H1 (cell line): ENCODE measurements around the gene DCTD. TPM values are rescaled to one million over a fixed set of nuclear protein-coding genes. Genes with fewer than 3 reads are reported as not detected.

Experiments
- CTCF ChIA-PET: fragments of 300-600 bp; sonication (Branson Sonifier 250); formaldehyde crosslinking; loops from one replicate; lab custom pipeline; 2021; ENCODE audit not compliant: partially characterized antibody; lab: Charles Lee
- POLR2A ChIA-PET: fragments of 300-600 bp; sonication (Branson Sonifier 250); formaldehyde crosslinking; loops from one replicate; lab custom pipeline; 2021; ENCODE audit warnings: inconsistent platforms; ENCODE audit not compliant: partially characterized antibody; lab: Charles Lee
- DNase-seq, 2 experiments: peaks; one replicate each; pipeline versions ENCODE4 v3.0.0 to v3.0.0-alpha.2; 2010 to 2022; ENCODE audit warnings: low spot score in 2 of 2, low read depth in 1 of 2, mixed read lengths in 1 of 2
- FAIRE-seq: peaks from 2 replicates; lab custom pipeline; 2011; peaks lifted over from hg19 to GRCh38; lab: Jason Lieb, UNC
- H2AFZ ChIP-seq: 2 replicates; pipeline ENCODE4 v1.8.1; 2012; ENCODE audit warnings: low read length, inconsistent platforms
- H2AK5ac ChIP-seq: 2 replicates; pipeline ENCODE4 v1.6.1; 2013; ENCODE audit warnings: low read depth, low read length
- H2BK120ac ChIP-seq: replicated peaks from 2 replicates; pipeline ENCODE3; 2013; ENCODE audit warnings: low read depth, low read length, inconsistent platforms
- H2BK12ac ChIP-seq: 2 replicates; pipeline ENCODE4 v1.6.1; 2013; ENCODE audit warnings: low read depth, low read length
- H2BK15ac ChIP-seq: 2 replicates; pipeline ENCODE4 v1.6.1; 2013; ENCODE audit warnings: low read length
- H2BK20ac ChIP-seq: 2 replicates; pipeline ENCODE4 v1.6.1; 2013; ENCODE audit warnings: low read length
- H2BK5ac ChIP-seq: 2 replicates; pipeline ENCODE4 v1.6.1; 2013; ENCODE audit warnings: low read depth, low read length
- H3K14ac ChIP-seq: 2 replicates; pipeline ENCODE4 v1.6.1; 2013; ENCODE audit warnings: inconsistent platforms; ENCODE audit not compliant: insufficient read length
- H3K18ac ChIP-seq: 2 replicates; pipeline ENCODE4 v1.6.1; 2013; ENCODE audit warnings: low read length; ENCODE audit errors: extremely low read depth
- H3K23ac ChIP-seq: 2 replicates; pipeline ENCODE4 v1.6.1; 2013; ENCODE audit warnings: inconsistent platforms; ENCODE audit not compliant: insufficient read length
- H3K23me2 ChIP-seq: 2 replicates; pipeline ENCODE4 v1.6.1; 2013; ENCODE audit warnings: low read depth, low read length
- H3K27ac ChIP-seq: 2 replicates; pipeline ENCODE4 v1.6.1; 2011; ENCODE audit warnings: low read depth, low read length, inconsistent platforms
- H3K27me3 ChIP-seq, 4 experiments: replicated peaks in 1 of 4; 1 replicate in 1 of 4; 2 replicates in 3 of 4; pipeline versions ENCODE4 v1.6.1 to v1.8.1; 2011 to 2013; ENCODE audit warnings: low read length in 3 of 4, mild to moderate bottlenecking in 3 of 4, inconsistent platforms in 2 of 4, mixed read lengths in 2 of 4, moderate library complexity in 1 of 4; ENCODE audit not compliant: control insufficient read depth in 3 of 4, insufficient read depth in 3 of 4; ENCODE audit errors: extremely low read depth in 1 of 4
- H3K36me3 ChIP-seq, 4 experiments: 2 replicates each; pipeline versions ENCODE4 v1.6.1 to v1.8.1; 2011 to 2013; ENCODE audit warnings: mild to moderate bottlenecking in 4 of 4, low read length in 3 of 4, moderate library complexity in 2 of 4, control low read depth in 1 of 4, inconsistent platforms in 1 of 4; ENCODE audit not compliant: insufficient read depth in 4 of 4, control insufficient read depth in 2 of 4
- H3K4ac ChIP-seq: replicated peaks from 2 replicates; pipeline ENCODE3; 2013; ENCODE audit warnings: low read length, low read depth, mixed read lengths, inconsistent platforms; ENCODE audit not compliant: insufficient read length
- H3K4me1 ChIP-seq, 4 experiments: replicated peaks in 1 of 4; 1 replicate in 1 of 4; 2 replicates in 3 of 4; pipeline versions ENCODE4 v1.6.1 to v1.8.1; 2011 to 2013; ENCODE audit warnings: low read length in 3 of 4, inconsistent platforms in 2 of 4, mixed read lengths in 1 of 4; ENCODE audit not compliant: insufficient read depth in 4 of 4, control insufficient read depth in 3 of 4
- H3K4me2 ChIP-seq, 2 experiments: 2 replicates each; pipeline versions ENCODE4 v1.6.1 to v1.8.1; 2011 to 2013; ENCODE audit warnings: low read depth in 2 of 2, low read length in 2 of 2, control low read depth in 1 of 2, inconsistent platforms in 1 of 2, mild to moderate bottlenecking in 1 of 2; ENCODE audit not compliant: insufficient read depth in 1 of 2
- H3K4me3 ChIP-seq, 4 experiments: fragments of 200-600, 300-600 bp in 1 of 4; sonication (generic), shearing (Covaris generic), sonication (Bioruptor Twin) in 1 of 4; 2 replicates each; pipeline versions ENCODE4 v1.5.1 to v1.8.1; 2011 to 2016; ENCODE audit warnings: low read length in 4 of 4, low read depth in 3 of 4, control low read depth in 2 of 4, inconsistent platforms in 2 of 4, mild to moderate bottlenecking in 2 of 4, mixed read lengths in 1 of 4, moderate library complexity in 1 of 4; ENCODE audit not compliant: insufficient read depth in 2 of 4; ENCODE audit errors: extremely low read depth in 1 of 4
- H3K56ac ChIP-seq: replicated peaks from 2 replicates; pipeline ENCODE3; 2013; ENCODE audit warnings: low read depth, mild to moderate bottlenecking, mixed read lengths, low read length, inconsistent platforms; ENCODE audit not compliant: insufficient read length
- H3K79me1 ChIP-seq: 2 replicates; pipeline ENCODE4 v1.6.1; 2013; ENCODE audit warnings: low read depth, low read length, control low read depth
- H3K79me2 ChIP-seq, 2 experiments: 2 replicates each; pipeline versions ENCODE4 v1.6.1 to v1.8.1; 2012 to 2013; ENCODE audit warnings: low read length in 2 of 2, mild to moderate bottlenecking in 2 of 2, inconsistent platforms in 1 of 2; ENCODE audit not compliant: insufficient read depth in 2 of 2, control insufficient read depth in 1 of 2
- H3K9ac ChIP-seq, 4 experiments: replicated peaks in 1 of 4; 1 replicate in 1 of 4; 2 replicates in 3 of 4; pipeline versions ENCODE4 v1.6.1 to v1.8.1; 2011 to 2013; ENCODE audit warnings: low read depth in 3 of 4, low read length in 3 of 4, control low read depth in 2 of 4, mild to moderate bottlenecking in 2 of 4, moderate library complexity in 2 of 4, inconsistent platforms in 1 of 4; ENCODE audit errors: extremely low read depth in 1 of 4
- H3K9me3 ChIP-seq, 2 experiments: 2 replicates each; pipeline versions ENCODE4 v1.6.1 to v1.8.1; 2012 to 2013; ENCODE audit warnings: mild to moderate bottlenecking in 2 of 2, moderate library complexity in 2 of 2, control low read depth in 1 of 2, inconsistent platforms in 1 of 2, low read depth in 1 of 2, low read length in 1 of 2, mixed read lengths in 1 of 2; ENCODE audit not compliant: insufficient read depth in 2 of 2
- H4K20me1 ChIP-seq, 2 experiments: replicated peaks in 1 of 2; 2 replicates each; pipeline versions ENCODE3 to v1.8.1; 2011 to 2013; ENCODE audit warnings: inconsistent platforms in 2 of 2, low read length in 2 of 2, mild to moderate bottlenecking in 1 of 2; ENCODE audit not compliant: insufficient read depth in 2 of 2, control insufficient read depth in 1 of 2
- H4K5ac ChIP-seq: 2 replicates; pipeline ENCODE4 v1.6.1; 2013; ENCODE audit warnings: low read length, low read depth, mixed read lengths, inconsistent platforms; ENCODE audit not compliant: insufficient read length
- H4K8ac ChIP-seq: 2 replicates; pipeline ENCODE4 v1.8.0; 2013; ENCODE audit warnings: mild to moderate bottlenecking, moderate library complexity, low read length, inconsistent platforms; ENCODE audit not compliant: insufficient read depth; ENCODE audit errors: extremely low read depth
- H4K91ac ChIP-seq: replicated peaks from 2 replicates; pipeline ENCODE3; 2013; ENCODE audit warnings: low read length, mixed read lengths, inconsistent platforms; ENCODE audit not compliant: insufficient read length
- CREB1 ChIP-seq: IDR thresholded peaks from 2 replicates; pipeline ENCODE4 v1.6.1; 2012; ENCODE audit warnings: inconsistent platforms
- WGBS, 2 experiments: shearing (Covaris generic) in 1 of 2; methylation state at CpG; one replicate each; pipeline versions ENCODE4 v1.1.6 to v1.1.7; 2013 to 2015; ENCODE audit warnings: low lambda C conversion rate in 2 of 2, mixed read lengths in 2 of 2, inconsistent platforms in 1 of 2, low coverage in 1 of 2, missing lambda C conversion rate in 1 of 2; ENCODE audit not compliant: insufficient replicate concordance in 2 of 2, insufficient coverage in 1 of 2, insufficient read length in 1 of 2; ENCODE audit errors: extremely low coverage in 1 of 2, missing lambda C conversion rate in 1 of 2; 5-methylcytosine and 5-hydroxymethylcytosine counted together
- polyA plus RNA-seq, 7 experiments: library from polyadenylated mRNA; depleted of rRNA in 3 of 7; stranded (reverse) in 5 of 7; unstranded in 2 of 7; fragments of >200 nt in 5 of 7; fragments of 200-250 nt in 2 of 7; gene quantifications; 1 replicate in 5 of 7; 2 replicates in 1 of 7; 4 replicates in 1 of 7; pipeline versions ENCODE4 v1.2.1 to v1.2.3, GENCODE V29; 2011 to 2013; ENCODE audit warnings: missing spikeins in 2 of 7, mixed read lengths in 2 of 7
- total RNA-seq: library from RNA; stranded (reverse); fragmentation: NEBNext Ultra II Directional; extraction: Animal tissue kit (Norgen Biotek cat#: 25700); gene quantifications from 2 replicates; pipeline ENCODE4 v1.2.1, GENCODE V29; 2021

DCTD gene
- total and polyA plus RNA-seq, 2 of the 8 experiments (the other 6 are each of a cell fraction or from before 2014, with no cell fraction given), result 60.2 to 69.5 TPM

GRCh38 chr4:182931691-182932345 is 14.6 kb upstream of the DCTD start:
- POLR2A ChIA-PET, result no interaction called here
- no peak overlapping the region for H3K4me3 ChIP-seq

More at GRCh38 chr4:182931691-182932345, 14.6 kb upstream of the DCTD start:
- WGBS, 2 experiments, result 90% methylated on average over 5 of the region's 5 CpGs; no CpG with 5 or more reads in 1 of the 2 experiments
- Histone ChIP-seq H4K20me1 (no peaks in the 10 kb centered on the region), H3K79me1 (no peaks in the 10 kb centered on the region), H4K8ac (no peak overlapping the region), H4K5ac (no peak overlapping the region), H3K56ac (no peak overlapping the region), H3K27ac (no peak overlapping the region), H3K23ac (no peak overlapping the region), H2BK120ac (no peak overlapping the region), H2BK12ac (no peak overlapping the region), H2BK15ac (no peak overlapping the region), H3K36me3 (no peaks in the 10 kb centered on the region), H3K27me3 (no peaks in the 10 kb centered on the region), H2AK5ac (no peak overlapping the region), H3K9ac (no peak overlapping the region), H3K4ac (no peak overlapping the region)
- FAIRE-seq, result no peak
- no peak for DNase-seq
- TF ChIP-seq CREB1, result no peak
- TF ChIP-seq, all 59 proteins: peak for 0
- Histone ChIP-seq H3K9me3 (no peaks in the 10 kb centered on the region), H2BK20ac (no peak overlapping the region), H2AFZ (no peak overlapping the region), H2BK5ac (no peak overlapping the region), H4K91ac (no peak overlapping the region), H3K14ac (no peak overlapping the region), H3K18ac (no peak overlapping the region), H3K79me2 (no peaks in the 10 kb centered on the region), H3K4me2 (no peak overlapping the region), H3K23me2 (no peaks in the 10 kb centered on the region), H3K4me1 (peaks cover 0 to 4% (median under 1%) of the 10 kb centered on the region in 4 experiments; a peak in 1 of 7 replicates)
- CTCF ChIA-PET, result no interaction called here
